Stimulated activated naive CD8-positive, alpha-beta T cell treated with anti-CD3 and anti-CD28 coated beads, Interleukin-15, Interleukin-2, amounts not matched to agents 100 U/mL and 50 U/mL, for 24 hours (primary cell): Measurements from ENCODE around the gene LGR4.
"Not testable (repeated sequence)": the region's sequence is repeated elsewhere in the genome, so short reads cannot be mapped to it uniquely, and the experiment has no call there.

ENCODE experiments used
- ATAC-seq: fragments of 150-1000 bp; cut with Tn5 transposase; one replicate; pipeline ENCODE4 v1.10.0; 2021
- DNase-seq: peaks from one replicate; pipeline ENCODE4 v3.0.0; 2021

Gene LGR4

GRCh38 chr11:27458182-27458581 lies 14.4 kb downstream of the LGR4 start:
- ATAC-seq = no peak

GRCh38 chr11:27456795-27457329 lies 15.7 kb downstream of the LGR4 start:
- no peak for ATAC-seq

More at GRCh38 chr11:27458182-27458581, 14.4 kb downstream of the LGR4 start:
- no peak for DNase-seq

GRCh38 chr11:27456140-27456794 lies 16.3 kb downstream of the LGR4 start:
- no peak for DNase-seq
- ATAC-seq = no peak

More at GRCh38 chr11:27456795-27457329, 15.7 kb downstream of the LGR4 start:
- no peak for DNase-seq

GRCh38 chr11:27455667-27456066 lies 16.9 kb downstream of the LGR4 start:
- DNase-seq (no peak), ATAC-seq (no peak)

GRCh38 chr11:27453701-27454100 lies 18.9 kb downstream of the LGR4 start:
- ATAC-seq (no peak), DNase-seq (no peak)

GRCh38 chr11:27452147-27452546 lies 20.4 kb downstream of the LGR4 start:
- DNase-seq (no peak), ATAC-seq (no peak)

- ATAC-seq = no peak
Measured at GRCh38 chr11:27451244-27451965, 21.2 kb downstream of the LGR4 start.

GRCh38 chr11:27448184-27448540 lies 24.4 kb downstream of the LGR4 start:
- DNase-seq, ATAC-seq: not testable (repeated sequence)

More at GRCh38 chr11:27451244-27451965, 21.2 kb downstream of the LGR4 start:
- DNase-seq = no peak

GRCh38 chr11:27447288-27448183 lies 25.1 kb downstream of the LGR4 start:
- no peak for DNase-seq
- ATAC-seq = no peak

GRCh38 chr11:27445625-27446024 lies 27.0 kb downstream of the LGR4 start:
- no peak for ATAC-seq

GRCh38 chr11:27444801-27445215 lies 27.8 kb downstream of the LGR4 start:
- no peak for DNase-seq
- no peak for ATAC-seq

More at GRCh38 chr11:27445625-27446024, 27.0 kb downstream of the LGR4 start:
- DNase-seq = no peak

- DNase-seq = no peak
- no peak for ATAC-seq
Measured at GRCh38 chr11:27443746-27444507, 28.7 kb downstream of the LGR4 start.

GRCh38 chr11:27443227-27443626 lies 29.4 kb downstream of the LGR4 start:
- ATAC-seq = no peak
- no peak for DNase-seq

- DNase-seq (no peak), ATAC-seq (no peak)
Measured at GRCh38 chr11:27440090-27440489, 32.5 kb downstream of the LGR4 start.

GRCh38 chr11:27438595-27438981 lies 34.0 kb downstream of the LGR4 start:
- ATAC-seq = no peak
- DNase-seq = no peak

GRCh38 chr11:27437829-27438594 lies 34.6 kb downstream of the LGR4 start:
- ATAC-seq (no peak), DNase-seq (no peak)

GRCh38 chr11:27436916-27437315 lies 35.7 kb downstream of the LGR4 start:
- DNase-seq (no peak), ATAC-seq (no peak)

- no peak for DNase-seq
- no peak for ATAC-seq
Measured at GRCh38 chr11:27433742-27434141, 38.8 kb downstream of the LGR4 start.

GRCh38 chr11:27431808-27432207 lies 40.8 kb downstream of the LGR4 start:
- DNase-seq = no peak
- ATAC-seq = no peak

- ATAC-seq (peak; percentile 19), DNase-seq (no peak)
Measured at GRCh38 chr11:27429761-27430393, 42.7 kb downstream of the LGR4 start.
